Measurements from ENCODE around the gene GTPBP6. TPM values are rescaled to one million over a fixed set of nuclear protein-coding genes. Genes with fewer than 3 reads are reported as not detected.

GTPBP6 gene
- total RNA-seq, 1 donor from 2014 or later: 75.6 TPM

GRCh38 chrX:357693-358471 is 39.3 kb upstream of the GTPBP6 start:
- H3K27ac Mint-ChIP-seq: no peak overlapping the region
- peaks cover 4% of the 10 kb centered on the region for H3K4me1 Mint-ChIP-seq
- no peak for TF ChIP-seq CTCF (IDR thresholded peaks at IDR 0.05)
- intact Hi-C loops (cut with micrococcal nuclease): no loop called here
- POLR2A ChIA-PET: no interaction called here
- peaks cover 8% of the 10 kb centered on the region for H3K9me3 Mint-ChIP-seq
- H3K36me3 Mint-ChIP-seq (ENCODE audit: low read depth): peaks cover 57% of the 10 kb centered on the region
- ATAC-seq (ENCODE audit: low read depth) (no peak), DNase-seq (no peak)
- CTCF ChIA-PET: no interaction called here
- H3K4me3 Mint-ChIP-seq: no peak overlapping the region
- no peaks in the 10 kb centered on the region for H3K27me3 Mint-ChIP-seq

GRCh38 chrX:357035-357692 is 38.6 kb upstream of the GTPBP6 start:
- intact Hi-C loops (cut with micrococcal nuclease): no loop called here
- Mint-ChIP-seq H3K4me3 (no peak overlapping the region), H3K9me3 (peaks cover 8% of the 10 kb centered on the region), H3K27me3 (no peaks in the 10 kb centered on the region), H3K36me3 (ENCODE audit: low read depth) (peaks cover 58% of the 10 kb centered on the region), H3K27ac (no peak overlapping the region), H3K4me1 (peaks cover 4% of the 10 kb centered on the region)
- no peak for TF ChIP-seq CTCF (IDR thresholded peaks at IDR 0.05)
- ChIA-PET CTCF (no interaction called here), POLR2A (no interaction called here)
- ATAC-seq (ENCODE audit: low read depth): no peak
- no peak for DNase-seq

DNA sequence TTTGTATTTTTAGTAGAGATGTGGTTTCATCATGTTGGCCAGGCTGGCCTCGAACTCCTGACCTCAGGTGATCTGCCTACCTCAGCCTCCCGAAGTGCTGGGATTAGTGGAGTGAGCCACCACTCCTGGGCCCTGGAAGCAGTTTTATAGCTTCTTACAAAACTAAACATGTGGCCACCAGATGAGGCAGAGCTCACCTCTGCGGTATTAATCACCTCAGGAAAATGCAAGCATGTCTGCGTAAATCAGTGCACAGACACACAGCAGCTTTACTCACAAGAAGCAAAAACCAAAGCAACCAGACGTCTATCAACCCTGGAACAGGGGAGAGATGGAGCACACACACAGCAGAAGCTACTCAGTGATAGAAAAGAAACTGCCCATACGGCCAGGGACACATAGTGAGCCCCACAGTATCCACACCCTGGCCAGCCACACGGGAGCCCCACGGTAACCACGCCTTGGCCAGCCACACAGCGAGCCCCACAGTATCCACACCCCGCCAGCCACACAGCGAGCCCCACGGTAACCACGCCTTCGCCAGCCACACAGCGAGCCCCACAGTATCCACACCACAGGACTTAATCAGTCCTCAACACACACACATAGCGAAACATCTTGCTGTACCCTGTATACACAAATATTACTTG is 37.9 kb upstream of the GTPBP6 start:
- intact Hi-C loops (cut with micrococcal nuclease): no loop called here
- H3K9me3 Mint-ChIP-seq: peaks cover 8% of the 10 kb centered on the region
- no peak for TF ChIP-seq CTCF (IDR thresholded peaks at IDR 0.05)
- DNase-seq: no peak
- no peak overlapping the region for H3K4me3 Mint-ChIP-seq
- POLR2A ChIA-PET: no interaction called here
- CTCF ChIA-PET: no interaction called here
- peaks cover 55% of the 10 kb centered on the region for H3K36me3 Mint-ChIP-seq (ENCODE audit: low read depth)
- H3K27ac Mint-ChIP-seq: no peak overlapping the region
- ATAC-seq (ENCODE audit: low read depth): no peak
- H3K4me1 Mint-ChIP-seq: peaks cover 4% of the 10 kb centered on the region
- no peaks in the 10 kb centered on the region for H3K27me3 Mint-ChIP-seq

DNA sequence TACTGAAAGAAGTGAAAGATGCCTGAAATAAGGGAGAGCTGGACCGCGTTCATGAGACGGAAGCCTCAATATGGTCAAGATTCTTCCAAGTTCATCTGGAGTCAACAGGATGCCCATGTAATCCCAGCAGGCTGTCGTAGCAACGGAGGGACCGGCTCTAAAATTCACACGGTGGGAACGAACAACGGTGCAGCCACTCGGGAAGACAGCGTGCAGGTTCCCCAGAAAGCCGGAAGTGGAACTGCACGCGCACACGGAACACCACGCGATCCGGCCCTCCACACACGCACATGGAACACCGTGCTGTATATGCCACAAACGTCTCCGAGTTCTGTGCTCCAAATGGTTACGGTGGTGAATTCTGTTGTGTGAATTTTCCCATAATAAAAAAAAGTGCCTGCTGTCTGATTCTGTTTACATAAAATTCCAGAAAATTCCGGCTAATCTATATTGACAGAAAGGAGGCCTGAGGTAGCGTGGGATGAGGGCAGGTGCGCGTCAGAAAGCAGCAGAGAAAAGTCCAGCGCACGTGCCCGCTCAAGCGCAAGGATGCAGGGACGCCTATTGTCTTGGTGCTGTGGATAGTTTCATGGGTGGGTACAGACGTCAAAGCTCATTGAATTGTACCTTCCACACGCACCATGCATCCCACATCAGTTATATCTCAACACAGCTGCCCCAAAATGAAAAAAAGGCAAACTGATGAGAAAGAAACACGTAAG is 36.9 kb upstream of the GTPBP6 start:
- peaks cover 3% of the 10 kb centered on the region for H3K9me3 Mint-ChIP-seq
- peaks cover 47% of the 10 kb centered on the region for H3K36me3 Mint-ChIP-seq (ENCODE audit: low read depth)
- intact Hi-C loops (cut with micrococcal nuclease): no loop called here
- ChIA-PET POLR2A (no interaction called here), CTCF (no interaction called here)
- H3K27me3 Mint-ChIP-seq: no peaks in the 10 kb centered on the region
- ATAC-seq (ENCODE audit: low read depth) (no peak), DNase-seq (no peak)
- TF ChIP-seq CTCF (IDR thresholded peaks at IDR 0.05): no peak
- H3K27ac Mint-ChIP-seq: no peak overlapping the region
- peaks cover 4% of the 10 kb centered on the region for H3K4me1 Mint-ChIP-seq
- H3K4me3 Mint-ChIP-seq: no peak overlapping the region

All from activated B cell treated with CpG ODN at 0.5 μM for 24 hours (primary cell).